RPMI8226 (cell line): ENCODE data around the gene CARMIL1.

ENCODE experiments used
- DNase-seq: peaks from one replicate; pipeline ENCODE4 v3.0.0-alpha.2; 2015

The CARMIL1 gene

DNA sequence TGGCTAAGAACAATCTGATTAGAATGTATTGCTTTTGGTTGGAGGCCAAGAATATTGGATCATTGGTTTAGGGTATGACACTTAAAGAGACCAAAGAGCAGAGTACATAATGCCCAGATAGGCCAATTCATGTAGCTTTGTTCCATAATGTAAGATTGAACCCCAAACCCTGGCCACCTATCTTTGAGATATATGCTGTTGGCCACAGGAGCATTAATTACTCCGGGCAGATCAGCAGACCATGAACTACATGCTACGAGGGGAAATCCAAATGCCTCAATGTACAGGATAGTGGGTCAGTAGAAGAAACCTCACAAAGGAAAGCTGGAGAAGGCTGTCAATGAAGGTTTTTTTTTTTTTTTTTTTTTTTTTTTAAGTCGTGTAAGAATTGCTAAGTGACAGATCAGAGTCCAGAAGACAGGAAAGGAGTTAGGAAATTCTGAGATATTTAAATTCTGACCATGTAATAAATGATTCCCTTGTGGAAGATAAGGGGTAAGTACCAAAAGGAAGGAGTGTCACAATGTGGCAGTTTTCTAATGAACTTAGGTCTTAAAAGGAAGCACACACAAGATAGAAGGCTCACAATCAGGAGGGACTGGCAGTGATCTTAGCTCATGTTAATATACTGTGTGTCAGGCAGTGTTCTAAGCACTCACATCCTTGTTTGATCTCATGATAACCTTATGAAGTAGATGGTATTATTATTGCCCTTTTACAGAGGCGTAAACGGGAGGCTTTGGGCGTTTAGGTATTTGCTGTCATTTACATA is 61.4 kb downstream of the CARMIL1 start:
- no peak for DNase-seq

DNA sequence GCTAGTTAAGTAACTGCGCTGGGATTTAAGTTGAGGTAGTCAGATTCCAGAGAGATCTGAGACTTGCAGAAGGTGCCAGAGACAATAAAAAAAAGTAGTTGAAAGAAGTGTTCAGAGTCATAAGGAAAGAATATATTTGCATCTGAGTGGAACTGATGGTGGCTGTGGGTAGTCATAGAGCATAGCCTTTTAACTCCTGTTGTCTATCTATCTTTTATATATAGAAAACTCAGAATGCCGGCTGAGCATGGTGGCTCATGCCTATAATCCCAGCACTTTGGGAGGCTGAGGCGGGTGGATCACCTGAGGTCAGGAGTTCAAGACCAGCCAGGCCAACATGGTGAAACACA is 62.0 kb downstream of the CARMIL1 start:
- DNase-seq, result no peak

DNA sequence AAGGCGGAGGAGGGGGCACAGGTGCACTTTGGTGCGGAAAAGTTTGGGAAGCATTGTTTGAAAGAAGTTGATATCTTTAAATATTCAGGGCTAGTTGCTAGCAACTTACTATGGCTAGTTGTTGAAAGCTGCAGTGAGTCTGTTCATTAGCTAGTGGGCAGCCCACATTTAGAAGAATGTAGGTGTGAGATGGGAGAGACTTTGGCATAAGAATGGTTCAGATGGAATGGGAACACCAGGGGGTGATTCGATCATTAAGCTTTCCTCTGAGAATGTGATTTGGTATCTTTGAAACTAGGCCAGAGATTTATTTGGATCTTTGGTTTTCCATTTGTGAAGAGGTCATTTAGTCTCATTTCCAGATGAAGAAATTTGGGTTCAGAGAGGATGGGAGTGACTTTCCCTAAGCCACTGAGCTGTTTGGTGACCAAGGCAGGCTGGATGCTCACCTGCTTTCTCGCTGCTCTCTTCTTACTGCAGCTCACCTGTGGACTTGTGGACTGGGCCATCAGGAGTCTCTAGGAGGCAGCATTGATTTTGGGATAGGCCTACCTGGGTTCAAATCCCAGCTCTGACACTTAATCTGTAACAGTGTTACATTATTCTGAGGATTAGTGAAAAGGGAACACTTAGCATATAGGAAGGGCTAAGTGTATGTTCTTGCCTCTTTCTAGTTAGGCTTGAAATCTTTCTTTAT is 62.9 kb downstream of the CARMIL1 start:
- no peak for DNase-seq

DNA sequence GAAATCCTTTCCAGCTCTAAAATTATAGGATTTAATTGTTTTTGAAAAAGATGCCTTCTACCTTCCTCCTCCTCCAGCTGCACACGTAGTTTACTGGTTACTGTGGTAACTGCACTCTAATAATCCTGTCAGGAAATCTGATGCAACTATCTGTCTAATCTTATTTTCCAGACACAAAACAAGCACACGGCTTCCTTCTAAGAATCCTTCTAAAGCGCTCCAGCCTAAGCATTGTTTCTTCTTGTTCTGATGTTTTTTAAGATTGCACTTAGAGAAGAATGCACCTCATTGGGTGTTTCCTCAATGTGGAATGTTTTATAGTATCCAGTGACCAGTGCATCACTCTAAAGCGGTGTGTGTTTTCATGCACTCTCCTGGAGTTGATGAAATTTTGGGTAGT is 63.6 kb downstream of the CARMIL1 start:
- no peak for DNase-seq

DNA sequence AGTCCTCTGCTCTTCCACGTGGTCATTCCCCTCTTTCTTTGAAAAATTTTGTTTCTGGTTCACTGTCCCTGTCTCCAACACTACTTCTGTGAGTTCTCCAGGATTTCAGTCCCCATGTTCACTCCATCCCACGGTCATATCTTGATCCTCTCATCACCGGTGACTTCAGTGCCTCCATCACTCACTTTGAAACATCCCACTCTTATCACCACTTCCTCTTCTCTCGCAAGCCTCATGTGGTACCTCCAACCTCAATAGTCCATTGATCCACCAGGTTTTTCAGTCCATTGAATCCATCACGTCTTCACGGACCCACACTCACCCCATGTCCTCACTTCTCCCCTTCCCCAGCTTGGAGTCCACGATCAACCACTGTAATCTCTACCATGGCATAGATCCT is 64.8 kb downstream of the CARMIL1 start:
- no peak for DNase-seq

DNA sequence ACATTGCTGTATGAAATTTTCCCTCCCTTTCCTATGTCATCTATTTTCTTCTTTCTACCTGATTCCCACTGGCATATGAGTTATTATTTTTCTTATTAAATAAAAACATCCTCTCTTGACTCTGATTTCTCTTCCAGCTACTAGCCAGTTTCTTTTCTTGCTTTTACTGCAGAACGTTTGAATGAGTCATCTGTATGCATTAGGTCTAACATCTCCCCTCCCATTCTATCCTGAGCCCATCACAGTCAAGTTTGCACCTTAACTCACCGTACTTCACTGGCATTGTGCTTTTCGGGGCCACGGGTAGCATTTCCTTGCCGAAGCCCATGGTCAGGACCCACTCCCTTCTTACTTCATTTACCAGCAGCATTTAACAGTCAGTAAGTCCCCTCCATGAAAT is 65.7 kb downstream of the CARMIL1 start:
- no peak for DNase-seq

DNA sequence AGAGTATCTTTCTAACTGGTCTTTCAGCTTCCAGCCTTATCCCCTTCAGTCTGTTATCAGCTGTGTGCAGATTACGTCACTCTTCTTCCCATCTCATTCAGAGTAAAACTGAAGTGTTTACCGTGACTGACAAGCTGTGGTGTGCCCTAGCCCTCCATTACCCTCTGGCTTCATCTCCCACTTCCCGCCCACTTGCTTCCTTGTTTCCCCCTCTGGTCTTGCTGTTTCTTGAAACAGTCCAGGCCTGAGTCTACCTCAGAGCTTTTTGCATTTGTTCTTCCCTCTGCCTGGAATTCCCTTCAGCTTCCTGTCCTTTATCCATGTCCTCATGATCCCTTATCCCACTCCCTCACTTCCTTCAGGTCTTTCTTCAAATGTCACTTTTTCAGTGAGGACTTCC is 66.9 kb downstream of the CARMIL1 start:
- no peak for DNase-seq

DNA sequence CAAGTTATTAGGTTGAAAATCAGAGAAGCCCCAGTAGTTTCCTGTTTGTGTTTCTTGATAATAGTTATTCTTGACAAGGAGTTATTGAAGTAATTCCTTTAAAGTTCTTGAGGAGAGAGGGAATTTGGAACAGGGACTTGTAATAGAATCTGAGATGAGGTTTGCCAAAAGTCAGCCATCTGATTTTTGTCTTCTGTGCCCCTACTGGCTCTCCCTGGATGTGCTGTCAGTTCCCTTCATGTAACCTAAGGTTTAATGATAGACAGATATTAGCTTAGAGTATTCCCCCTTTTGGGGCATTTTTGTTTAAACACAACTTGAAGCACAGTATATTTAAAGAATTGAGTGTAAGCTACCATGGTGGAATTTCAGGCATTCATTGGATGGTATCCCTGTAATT is 71.4 kb downstream of the CARMIL1 start:
- DNase-seq, result no peak

DNA sequence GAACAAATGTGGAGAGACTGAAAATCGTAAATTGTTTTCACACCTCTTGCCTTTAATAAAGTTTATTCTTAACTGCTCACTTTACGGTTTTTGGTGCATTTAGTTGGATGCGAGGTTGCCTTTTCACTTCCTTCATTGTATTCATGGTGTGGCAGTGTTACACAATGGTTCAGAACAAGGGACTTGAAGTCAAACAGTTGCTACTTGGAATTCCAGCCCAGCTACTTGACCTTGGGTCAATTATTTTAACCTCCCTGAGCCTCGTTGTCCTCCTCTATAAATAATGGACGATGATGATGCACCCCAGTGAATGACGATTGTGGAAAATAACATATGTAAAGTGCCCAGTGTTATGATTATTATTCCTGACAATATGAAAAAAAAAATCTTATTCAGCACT is 72.3 kb downstream of the CARMIL1 start:
- DNase-seq, result no peak

DNA sequence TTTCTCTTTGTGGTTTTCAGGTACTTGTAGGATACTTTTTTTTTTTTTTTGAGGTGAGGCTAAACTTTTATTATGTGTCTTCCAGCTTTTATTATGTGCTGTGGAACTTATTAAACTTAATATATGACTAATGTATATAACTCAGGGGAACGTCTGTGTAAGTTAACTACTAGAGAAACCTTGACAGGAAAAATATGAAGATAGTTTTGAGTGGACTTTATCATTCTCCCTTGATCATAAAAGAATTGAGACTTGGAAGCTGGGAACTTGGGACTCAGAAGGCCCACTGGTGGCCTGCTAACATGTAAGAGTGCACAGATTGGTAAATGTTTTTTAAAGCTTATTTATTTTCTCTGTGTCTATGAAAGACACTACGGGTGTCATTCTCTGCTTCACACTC is 73.1 kb downstream of the CARMIL1 start:
- no peak for DNase-seq

DNA sequence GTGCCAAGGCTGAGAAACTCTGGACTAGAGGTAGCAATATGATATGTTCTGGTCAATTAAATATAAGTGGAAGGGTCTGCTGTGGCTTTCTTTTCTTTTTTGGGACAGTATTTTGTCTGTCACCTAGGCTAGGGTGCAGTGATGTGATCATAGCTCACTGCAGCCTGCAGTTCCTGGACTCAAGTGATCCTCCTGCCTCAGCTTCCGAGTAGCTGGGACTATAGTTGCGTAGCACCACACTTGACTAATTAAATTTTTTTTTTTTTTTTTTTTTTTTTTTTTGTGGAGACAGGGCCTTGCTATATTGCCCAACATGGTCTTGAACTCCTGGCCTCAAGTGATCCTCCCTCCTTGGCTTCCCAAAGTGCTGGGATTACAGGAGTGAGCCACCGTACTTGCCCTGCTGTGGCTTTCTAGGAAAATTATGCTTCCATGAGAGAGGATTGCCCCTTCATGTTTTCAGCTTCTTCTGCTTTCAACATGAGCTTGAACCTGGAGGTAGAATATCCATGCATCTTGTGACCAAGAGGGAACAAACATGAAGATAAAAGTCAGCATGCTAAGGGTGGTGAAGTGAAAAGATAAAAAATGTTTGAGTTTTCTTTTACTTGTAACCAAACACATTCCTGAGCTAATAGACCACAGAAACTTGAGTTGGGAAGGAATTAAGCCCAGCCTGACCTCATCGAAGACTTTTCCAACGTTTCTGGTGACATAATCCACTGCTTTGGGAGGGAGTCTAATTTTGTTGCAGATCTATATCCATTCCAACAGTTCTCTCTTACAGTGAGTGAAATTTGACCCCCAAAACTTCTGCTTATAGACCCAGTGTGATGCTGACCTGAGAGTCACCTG is 75.1 kb downstream of the CARMIL1 start:
- no peak for DNase-seq

DNA sequence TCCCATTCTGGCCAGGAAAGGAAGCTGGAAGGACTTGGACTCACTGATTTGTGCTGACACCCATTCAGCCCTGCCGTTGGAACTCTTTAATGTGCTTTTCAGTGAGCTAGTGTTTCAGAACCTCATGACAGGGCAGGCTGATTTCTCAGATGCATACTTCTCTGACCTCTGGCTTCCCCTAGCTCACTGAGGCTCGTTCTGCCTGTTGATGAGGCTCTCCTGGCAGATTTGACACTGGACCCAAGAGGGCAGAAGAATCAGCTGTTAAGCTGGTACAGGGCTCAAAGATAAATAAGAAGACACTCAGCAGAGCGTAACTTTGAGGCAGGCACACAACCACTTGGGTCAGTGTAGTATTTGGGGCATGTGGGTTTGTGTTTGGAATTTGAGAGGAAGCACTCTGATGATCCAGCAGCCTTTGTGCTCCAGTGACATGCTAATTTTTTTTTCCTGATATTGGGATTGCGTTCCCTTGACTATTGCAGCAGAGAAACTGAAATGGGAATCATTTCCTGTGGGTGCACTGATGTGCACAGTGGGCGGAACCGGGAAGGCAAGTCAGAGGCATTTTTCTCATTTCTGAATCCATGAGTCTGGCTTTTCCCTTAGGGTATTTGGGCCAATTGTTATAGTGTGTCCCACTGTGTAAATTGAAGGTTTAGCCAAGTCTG is 80.2 kb downstream of the CARMIL1 start:
- no peak for DNase-seq

DNA sequence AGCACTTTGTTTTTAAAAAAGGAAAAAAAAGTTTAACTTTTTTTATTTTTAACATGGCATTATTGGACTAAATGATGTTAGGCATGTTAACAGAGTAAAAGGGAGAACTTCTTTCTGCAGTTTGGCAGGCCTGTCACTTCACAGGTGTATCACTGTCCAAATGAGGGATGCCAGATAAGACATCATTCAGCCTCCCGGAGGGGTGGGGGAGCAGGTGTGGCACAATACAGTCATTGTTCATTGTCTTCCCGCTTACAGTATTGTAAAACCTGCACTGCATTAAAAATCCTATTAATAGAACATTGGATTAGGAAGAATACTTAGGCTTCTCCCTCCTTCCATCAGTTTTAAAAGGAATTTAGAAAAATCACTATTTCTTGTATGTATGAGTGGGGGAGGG is 80.7 kb downstream of the CARMIL1 start:
- DNase-seq, result no peak

DNA sequence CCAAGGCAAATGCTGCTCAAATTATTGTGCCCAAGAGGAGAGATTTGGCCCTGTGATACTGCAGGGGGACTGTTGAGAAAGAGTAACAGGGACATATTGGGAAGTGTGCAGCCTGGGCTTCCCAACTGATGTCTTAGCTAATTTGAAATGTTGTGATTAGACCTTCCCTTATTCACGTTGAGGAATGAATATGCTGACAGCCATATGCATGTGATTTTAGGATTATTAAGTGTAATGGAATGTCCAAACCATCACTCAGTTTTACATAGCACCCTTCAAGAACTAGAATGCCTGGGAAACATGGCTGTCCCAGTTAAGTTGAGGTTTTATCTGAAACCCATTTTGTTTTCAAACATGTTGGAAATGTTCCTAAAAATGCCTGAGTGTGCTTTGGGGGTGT is 81.4 kb downstream of the CARMIL1 start:
- DNase-seq, result no peak

DNA sequence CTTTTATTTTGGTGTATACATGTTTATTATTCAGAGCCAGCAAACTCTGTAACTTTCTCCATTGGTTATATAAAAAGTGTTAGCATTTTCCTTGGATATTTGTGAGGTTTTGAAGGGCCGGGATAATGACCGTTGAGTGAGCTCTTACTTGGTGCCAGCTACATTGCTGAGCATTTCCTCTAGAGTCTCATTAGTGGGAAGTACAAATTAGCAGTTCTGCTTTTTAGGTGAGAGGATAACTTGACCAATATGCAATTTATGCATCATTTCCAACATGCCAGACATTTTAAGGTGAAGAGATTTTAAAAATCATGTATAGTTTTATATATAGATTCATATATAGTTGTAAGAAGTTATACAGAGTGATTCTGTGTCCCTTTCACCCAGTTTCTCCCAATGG is 84.3 kb downstream of the CARMIL1 start:
- DNase-seq, result no peak

DNA sequence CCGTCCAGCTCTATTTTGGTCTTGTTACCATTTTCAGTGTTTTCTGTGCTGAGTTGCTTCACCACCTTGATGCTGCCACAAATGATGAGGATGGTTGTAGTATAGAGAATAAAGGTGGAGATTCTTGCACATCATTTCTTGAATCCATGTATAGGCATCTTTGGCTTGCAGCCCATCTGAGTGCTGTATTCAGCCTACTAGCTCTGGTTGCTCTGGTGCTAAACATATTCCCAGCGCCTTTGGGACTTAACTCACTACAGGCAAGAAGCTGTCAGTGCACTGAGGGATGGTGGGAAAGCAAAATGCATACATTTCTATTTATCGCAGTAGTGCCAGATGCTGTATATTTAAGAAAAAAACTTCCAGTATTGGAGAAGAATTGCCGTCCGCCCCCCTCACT is 86.0 kb downstream of the CARMIL1 start:
- no peak for DNase-seq

DNA sequence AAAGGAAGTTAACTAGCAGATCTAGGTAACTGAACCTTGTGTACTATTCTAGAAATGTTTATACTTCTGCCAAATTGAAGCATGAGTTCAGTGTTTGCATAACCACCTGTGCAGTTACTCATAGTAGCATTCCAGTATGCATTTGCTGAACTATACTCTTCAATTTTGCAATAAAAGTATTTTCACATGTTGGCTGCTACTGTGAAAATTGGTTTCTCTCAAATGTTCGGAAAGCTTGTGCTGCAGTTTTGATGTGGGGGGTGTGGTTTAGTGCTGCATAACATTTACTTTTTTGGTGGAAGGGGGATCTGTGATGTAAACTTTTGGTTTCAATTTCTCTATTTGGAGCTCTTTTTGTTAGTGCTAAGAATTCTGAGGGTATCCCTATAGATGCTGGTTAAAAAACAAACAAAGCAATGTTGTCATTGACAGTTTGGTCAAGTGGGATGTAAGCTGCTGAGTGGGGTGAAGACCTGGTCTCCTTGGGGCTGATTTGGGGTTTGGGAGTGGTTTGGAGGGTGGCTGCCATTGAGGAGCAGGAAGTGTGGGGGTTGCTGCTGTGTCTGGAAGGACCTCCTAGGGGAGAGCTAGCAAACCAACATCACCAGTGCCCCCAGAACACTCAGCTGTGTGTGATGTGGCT is 87.8 kb downstream of the CARMIL1 start:
- peak; percentile 90 for DNase-seq

DNA sequence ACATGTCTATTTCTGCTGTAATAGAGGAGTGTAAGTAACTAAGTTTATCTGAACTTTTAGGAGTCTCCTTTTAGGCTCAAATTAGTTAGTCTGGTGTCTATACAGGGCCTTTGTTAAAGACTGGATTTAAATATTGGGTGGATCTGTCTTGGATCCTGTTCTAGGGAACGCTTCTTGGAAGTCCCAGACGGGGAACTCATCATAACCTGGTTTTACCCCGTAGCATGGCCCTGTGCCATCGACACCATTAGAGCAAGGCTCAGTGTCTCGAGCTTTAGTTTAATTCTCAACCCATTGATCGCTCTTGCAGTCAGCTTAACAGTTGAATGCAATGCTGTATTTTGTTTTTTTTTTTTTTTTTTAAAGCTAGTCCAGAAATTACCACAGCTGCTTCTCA is 89.9 kb downstream of the CARMIL1 start:
- DNase-seq, result peak; percentile 72

DNA sequence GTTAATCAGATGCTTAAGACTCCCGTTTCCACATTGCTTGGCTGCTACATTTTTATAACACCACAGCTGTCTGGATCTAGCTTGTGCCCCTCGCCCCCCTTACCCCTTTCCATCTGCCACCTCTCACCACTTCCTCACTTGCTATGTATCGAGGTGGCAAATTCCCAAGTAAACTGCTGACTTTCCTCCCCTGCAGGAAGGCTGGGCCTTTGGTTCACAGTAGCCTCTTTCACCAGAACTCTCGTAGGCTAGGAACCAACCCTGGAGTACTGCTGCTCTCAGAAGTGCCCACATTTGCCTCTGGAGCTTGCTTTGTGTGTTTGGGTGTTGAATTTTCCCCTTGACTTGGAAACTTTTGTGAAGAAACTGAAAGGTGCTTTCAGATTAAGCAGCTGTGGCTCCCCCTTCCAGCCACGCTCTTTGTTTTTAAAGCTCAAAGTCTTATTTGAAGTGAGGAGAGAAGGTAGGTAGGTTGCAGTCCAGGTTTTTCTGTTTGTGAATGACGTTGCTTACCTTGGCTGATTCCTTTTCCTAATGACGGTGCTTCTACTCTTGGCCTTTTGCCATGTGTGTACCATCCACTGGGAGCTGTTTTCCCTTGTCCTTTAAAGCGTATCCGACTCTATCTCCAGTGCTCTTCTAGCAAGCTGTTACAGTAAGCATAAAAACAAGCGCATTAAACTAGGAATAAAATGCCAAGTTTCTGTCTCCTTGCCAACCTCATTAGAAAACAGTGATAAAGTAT is 90.4 kb downstream of the CARMIL1 start:
- DNase-seq, result peak; percentile 70

DNA sequence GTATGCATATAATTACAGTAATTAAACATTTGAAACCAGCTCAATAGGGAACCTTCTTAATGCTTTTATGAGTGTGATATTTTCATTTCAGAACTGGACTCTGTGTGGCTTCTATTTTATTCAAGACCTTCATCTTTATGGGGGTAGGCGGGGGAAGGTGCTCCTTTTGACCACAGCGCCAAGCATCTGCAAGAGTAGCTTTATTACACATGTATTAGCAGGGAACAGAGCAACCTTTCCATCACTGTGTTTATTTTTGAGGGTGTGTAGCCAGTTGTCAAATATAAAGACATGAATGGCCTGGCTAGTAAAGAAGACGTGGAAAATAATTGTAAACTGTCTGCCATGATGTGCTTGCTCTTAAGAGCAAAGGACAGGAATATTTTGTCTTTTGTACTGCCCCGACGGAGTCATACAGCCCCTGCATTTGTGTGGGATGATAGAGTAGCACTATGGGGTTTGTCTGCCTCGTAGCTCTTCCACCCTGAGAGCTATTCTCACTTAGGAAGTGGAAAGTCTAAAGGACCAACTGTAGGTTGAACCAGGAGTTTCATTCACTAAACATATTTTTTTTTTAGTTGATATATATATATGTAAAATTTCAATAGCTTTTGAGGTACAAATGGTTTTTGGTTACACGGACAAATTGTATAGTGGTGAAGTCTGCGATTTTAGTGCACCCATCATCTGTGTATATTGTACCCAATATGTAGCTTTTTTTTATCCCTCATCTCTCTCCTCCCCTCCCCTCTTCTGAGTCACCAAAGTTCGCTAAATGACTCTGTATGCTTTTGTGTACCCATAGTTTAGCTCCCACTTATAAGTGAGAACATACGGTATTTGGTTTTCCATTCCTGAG is 91.2 kb downstream of the CARMIL1 start:
- peak; percentile 64 for DNase-seq

DNA sequence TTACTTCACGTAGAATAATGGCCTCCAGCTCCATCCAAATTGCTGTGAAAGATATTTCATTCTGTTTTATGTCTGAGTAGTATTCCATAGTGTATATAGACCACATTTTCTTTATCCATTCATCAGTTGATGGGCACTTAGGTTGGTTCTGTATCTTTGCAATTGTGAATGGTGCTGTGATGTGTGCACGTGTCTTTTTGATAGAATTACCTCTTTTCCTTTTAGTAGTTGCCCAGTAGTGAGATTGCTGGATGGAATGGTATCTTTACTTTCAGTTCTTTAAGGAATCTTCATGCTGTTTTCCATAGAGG is 91.8 kb downstream of the CARMIL1 start:
- no peak for DNase-seq
